DMS 273 (cell line): Measurements from ENCODE around the gene AHNAK2.
"Not testable (repeated sequence)": the region's sequence is repeated elsewhere in the genome, so short reads cannot be mapped to it uniquely, and the experiment has no call there.

Source experiments
- DNase-seq: peaks from one replicate; lab custom pipeline; 2025; ENCODE audit not compliant: unreplicated experiment; lab: John Stamatoyannopoulos, UW

The AHNAK2 gene

DNA sequence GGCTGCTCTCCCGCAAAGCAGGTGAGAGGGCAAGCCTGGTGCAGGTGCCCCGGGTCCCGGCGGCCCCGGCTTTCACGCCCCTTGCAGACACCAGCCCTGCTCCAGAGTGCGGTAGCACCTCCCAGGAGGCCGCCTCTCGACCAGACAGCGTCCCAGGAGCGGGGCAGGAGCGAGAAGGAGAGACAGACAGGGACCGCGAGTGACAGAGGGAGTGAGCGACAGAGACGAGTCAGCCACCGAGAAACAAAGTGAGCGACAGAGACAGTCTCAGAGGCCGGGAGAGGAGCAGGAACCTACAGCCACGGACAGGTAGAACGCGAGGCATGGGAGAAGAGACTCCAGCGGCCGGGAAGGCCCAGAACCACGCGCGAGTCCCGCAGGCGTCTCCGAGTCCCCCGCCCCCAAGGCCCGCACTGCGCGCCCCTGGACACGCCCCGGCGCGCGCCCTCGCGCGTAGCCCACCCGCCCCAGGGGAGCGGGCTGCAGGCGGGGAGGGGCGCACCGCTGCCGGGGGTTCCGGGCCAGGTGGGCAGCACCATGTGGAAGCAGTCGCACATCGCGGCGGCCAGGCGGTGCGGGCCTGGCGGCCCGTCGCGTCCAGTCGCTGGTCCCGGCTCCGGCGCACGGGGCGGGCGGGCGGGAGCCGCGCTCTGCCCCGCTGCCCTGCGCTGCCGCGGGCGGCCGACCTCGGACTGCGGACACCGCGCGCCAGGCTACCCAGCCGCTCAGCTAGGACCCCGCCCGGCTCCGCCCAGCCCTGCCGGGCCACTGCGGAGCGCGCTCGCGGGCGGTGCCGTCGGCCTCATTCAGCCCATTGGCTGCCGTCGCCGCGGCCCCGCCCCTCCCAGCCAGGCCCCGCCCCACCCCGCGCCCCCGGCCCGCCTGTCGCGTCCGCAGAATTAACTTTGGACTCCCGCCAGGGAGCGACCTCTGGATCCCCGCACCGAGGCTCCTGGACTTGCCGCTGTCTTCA is at the start of gene AHNAK2:
Gene AHNAK2, minus strand, starts transcription at position 694 of the 973 bp plus-strand sequence. Its CDS starts 137 bp downstream, at position 557.
- peak; percentile 87 for DNase-seq

DNA sequence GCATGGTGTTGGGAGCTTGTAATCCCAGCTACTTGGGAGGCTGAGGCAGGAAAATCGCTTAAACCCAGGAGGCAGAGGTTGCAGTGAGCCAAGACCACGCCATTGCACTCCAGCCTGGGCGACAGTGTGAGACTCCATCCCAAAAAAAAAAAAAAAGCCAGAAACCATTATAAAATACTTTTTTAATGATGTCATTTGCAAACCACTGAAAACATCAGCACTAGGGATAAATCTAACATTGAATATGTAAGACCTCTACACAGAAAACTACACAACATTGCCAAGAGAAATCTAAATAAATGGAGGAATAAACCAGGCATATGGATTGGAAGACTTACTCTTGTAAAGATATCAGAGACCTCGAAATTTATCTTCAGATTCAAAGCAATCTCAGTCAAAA is 49.5 kb upstream of the AHNAK2 start:
- not testable (repeated sequence) for DNase-seq

DNA sequence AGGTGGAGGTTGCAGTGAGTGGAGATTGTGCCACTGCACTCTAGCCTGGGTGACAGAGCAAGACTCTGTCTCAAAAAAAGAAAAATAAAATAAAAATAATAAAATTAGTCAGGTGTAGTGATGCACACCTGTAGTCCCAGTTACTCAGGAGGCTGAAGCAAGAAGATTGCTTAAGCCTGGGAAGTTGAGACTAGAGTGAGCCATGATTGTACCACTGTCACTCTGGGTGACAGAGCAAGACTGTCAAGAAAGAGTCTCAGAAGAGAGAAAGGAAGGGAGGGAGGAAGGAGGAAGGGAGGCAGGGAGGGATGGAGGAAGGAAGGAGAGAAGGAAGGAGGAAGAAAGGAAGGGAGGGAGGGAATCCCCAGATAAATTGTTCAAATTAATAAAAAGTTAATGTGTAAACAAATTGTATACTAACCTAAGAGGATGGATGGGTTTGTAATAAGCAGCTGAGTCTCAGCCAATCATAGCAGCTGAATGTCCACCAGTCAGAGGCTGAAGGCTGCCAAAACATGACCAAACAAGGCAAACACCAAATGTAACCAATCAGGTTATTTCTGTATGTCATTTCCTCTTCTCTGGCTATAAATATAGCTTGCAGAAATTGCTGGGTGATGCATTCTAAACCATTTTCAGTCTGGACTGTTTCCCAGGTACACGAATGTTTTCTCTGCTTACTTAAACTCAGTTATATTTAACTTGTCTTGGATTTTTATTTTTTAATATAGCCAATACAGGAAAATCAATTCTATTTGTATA is 48.8 kb upstream of the AHNAK2 start:
- DNase-seq = peak; percentile 65

DNA sequence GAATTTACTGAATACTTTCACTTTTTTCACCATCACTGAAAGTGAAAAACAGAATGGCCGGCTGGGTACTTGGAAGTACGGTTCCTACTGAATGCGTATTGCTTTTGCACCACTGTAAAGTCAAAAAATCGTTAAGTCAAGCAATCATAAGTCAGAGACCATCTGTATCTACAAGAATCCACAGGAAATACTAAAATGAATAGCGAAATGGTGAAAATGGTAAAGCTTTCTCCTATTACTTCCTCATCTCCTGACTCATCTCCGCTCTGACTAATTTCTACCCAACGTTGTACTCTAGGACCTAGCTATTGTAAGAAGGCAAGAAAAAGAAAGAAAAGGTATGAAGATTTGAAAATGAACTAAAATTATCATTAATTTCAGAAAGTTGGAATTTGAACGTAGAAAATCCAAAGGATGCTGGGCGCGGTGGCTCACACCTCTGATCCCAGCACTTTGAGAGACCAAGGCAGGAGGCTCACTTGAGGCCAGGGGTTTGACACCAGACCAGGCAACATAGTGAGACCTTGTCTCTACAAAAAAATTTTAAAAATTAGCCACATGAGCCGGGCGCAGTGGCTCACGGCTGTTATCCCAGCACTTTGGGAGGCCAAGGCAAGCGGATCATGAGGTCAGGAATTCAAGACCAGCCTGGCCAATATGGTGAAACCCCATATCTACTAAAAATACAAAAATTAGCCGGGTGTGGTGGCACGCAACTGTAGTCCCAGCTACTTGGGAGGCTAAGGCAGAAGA is 48.0 kb upstream of the AHNAK2 start:
- no peak for DNase-seq

DNA sequence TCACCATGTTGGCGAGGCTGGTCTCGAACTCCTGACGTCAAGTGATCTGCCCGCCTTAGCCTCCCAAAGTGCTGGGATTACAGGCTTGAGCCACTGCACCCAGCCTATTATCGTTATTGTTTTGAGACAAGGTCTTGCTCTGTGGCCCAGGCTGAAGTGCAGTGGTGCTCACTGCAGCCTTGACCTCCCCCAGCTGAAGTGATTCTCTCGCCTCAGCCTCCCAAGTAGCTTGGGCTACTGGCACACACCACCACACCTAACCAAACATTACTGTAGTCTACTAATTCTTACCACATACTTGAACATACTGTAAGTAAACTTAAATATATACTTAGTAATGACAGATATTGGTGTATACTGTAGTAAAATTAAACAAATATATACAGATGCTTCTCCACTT is 47.3 kb upstream of the AHNAK2 start:
- no peak for DNase-seq

DNA sequence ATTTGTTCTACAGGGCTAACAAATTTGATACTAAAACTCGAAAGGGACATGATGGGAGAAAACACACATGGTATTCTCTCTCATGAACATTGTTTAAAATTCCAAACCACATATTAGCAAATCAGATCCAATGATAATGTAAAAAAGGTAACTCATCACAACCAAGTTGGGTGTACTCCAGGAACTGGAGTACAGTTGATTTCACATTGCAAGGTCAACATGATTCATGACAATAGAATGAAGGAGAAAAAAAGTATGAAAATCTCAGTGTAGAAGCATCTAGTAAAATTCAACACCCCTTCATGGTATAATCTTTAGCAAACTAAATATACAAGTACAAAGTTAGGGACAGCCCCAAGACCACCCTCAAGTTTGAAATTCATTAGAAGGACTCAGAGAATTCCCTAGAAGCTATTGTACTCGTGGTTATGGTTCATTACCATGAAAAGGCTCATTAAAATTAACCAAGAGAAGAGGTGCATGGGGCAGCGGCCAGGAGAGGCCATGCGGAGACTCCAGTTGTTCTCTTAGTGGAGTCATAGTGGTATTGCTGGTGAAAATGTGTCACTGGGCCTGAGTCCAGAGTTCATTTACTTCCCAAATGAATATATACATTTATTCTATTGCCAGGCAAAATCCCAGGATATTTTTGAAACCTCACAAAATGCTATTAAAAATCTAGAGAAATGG is 45.8 kb upstream of the AHNAK2 start:
- DNase-seq = no peak

DNA sequence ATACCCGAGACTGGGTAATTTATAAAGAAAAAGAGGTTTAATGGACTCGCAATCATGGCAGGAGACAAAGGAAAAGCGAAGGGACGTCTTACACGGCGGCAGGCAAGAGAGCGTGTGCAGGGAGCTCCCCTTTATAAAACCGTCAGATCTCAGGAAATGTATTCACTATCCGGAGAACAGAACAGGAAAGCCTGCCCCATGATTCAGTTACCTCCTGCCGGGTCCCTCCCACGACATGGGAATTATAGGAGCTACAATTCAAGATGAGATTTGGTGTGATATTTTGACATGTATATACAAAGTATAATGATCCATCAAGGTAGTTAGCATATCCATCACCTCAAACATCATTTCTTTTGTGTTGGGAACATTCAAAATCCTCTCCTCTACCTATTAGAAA is 45.0 kb upstream of the AHNAK2 start:
- no peak for DNase-seq

DNA sequence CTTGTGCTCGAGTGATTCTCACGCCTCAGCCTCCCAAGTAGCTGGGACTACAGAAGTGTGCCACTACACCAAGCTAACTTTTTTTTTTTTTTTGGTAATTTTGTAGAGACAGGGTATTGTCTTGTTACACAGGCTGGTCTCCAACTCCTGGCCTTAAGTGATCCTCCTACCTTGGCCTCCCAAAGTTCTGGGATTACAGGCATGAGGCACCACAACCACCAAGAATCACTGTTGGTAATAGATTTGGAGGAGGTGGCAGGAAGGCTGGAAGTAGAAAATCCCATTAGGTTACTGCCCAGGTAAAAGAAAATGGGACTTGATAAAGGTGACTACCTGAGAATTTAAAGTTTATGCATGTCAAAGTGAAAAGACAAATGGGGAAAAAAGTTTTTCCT is 44.1 kb upstream of the AHNAK2 start:
- DNase-seq = no peak

DNA sequence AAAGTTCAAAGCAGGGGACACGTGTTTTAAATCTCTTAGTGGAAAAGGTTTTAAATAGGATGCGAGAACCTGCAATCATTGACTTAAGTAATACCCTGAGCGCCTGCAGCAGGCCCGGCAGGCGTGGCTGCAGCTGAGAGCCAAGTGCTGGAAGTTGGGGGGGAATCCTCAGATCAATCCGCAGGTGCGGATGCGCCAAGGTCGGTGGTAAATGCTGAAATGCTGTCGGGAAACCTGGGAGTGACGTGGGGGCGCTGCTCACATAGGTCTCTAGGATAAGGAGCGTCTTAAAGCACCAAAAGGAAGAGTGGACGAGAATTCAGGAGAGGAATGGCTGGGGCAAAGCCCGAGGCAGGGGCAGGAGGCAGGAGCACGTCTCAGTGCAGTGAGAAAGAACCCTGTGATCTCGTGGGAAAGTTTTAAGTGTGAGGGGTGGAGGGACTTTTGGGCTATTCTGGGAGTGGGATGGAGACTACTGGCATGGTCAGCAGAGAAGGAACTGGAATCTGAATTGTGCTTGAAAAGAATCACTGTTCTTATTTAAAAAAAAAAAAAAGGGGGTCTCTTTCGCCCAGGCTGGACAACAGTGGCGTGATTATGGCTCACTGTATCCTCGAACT is 43.6 kb upstream of the AHNAK2 start:
- peak; percentile 82 for DNase-seq

DNA sequence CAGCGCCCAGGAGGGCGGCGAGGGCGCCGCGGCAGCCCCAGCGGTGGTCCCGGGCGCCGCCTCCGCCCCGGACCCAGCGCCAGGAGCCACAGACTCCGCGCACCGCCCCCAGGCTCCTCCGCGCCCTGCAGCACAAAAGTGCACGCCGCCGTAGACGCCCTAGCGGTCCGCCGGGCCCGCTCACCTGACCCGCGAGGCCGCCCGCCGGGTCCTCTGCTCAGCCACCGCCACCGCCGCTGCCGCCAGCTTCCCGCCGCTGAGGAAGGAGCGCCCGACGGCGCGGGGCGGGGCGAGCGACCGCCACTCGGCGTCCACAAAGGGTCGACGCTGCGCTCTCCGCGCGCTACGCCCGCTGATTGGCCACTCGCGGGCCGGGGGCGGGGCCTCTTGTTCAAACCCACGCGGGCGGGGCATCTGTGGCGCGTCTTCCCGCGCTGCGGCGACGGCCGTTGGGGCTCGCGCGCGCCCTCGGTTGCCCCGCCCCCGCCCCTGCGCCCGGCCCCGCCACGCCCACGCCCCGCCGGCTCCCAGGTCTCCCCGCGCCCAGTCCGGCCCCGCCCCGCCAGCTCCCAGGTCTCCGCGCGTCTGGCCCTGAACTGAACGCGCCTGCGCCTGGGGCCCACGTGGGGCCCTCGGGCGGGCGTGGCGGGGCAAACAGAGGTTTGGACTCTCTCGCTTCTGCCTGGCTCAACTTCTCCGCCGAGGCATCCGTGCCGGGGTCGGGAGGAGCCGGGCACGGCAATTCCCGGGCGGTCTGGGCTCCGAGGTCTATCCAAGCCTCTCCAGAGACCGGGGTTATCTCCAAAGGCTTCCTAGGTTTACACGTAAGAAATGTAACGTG is 42.9 kb upstream of the AHNAK2 start, which contains the start of gene CDCA4:
Gene CDCA4, minus strand, starts transcription at position 269 of the 841 bp plus-strand sequence. CDS start 9,154 bp downstream, outside the sequence.
- peak; percentile 100 for DNase-seq

DNA sequence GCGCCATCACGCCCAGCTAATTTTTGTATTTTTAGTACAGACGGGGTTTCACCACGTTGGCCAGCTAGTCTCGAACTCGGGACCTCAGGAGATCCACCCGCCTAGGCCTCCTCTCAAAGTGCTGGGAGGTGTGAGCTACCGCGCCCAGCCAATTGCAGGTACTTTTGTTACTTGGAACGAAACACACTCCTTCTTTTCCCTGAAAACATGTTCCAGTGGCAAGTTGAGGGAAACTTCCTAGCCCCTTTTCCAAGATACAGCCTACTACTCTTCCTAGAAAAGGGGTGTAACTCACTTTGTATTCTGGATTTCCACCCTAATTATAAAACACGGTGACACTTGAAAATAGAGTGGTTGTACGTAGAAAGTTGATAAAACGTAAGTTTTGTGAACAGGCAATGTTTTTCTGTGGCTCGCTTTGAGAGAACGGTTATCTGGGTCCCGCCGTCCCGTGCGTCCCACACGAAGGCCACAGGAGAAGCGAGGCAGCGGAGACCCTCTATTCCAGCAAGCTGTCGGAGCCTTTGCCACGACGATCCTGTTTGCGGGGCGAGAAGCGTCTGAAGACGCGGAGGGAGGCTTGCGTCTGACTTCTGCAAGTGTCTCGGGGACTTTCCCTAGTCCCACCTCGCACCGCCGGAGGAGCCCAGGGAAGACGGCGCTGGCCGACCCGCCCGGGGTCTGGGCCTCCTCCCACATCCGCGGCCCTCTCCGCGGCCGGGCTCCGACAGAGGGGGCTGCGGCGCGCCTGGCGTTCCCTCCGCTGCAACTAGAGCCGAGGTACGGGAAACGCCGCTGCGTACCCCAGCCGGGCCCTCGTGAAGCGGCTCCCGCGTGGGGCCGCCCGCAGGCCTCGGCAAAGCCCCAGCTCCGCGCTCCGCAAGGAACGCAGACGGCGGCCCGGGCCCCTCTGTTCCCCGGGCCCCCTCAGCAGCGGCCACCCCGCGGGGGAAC is 42.0 kb upstream of the AHNAK2 start:
- peak; percentile 64 for DNase-seq

DNA sequence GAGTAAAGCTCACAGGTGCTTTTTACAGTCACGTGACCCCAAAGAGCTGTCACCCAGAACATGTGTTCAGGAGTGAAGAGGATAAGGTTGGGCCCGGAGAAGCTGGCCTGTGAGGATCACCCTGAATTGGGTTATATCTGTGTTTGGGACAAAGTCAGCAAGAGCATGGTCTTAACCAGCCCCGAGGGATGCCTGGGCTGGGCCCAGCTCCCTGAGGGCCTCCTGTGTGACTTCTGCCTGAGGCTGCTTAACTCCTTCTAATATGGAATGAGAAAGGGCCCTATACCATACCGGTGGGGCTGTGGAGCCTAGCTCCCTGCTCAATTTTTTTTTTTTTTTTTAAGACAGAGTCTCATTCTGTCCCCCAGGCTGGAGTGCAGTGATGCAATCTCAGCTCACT is 40.2 kb upstream of the AHNAK2 start:
- no peak for DNase-seq

DNA sequence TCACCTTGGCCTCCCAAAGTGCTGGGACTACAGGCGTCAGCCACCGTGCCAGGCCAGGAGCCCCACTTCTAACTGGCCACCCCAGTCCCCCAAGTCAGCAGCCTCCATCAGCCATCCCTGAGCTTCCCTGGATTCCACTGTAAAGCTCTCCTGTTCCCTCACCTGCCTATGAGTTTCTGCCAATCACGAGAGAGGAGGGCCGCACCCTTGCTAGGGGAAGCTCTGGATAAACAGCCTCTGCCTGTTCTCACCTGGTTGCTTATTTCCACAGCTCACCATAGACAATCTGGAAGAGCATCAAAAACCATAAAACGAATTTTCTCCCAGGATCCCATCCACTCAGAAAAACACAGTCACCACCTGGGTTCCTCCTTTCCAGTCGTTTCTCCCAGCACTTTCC is 37.7 kb upstream of the AHNAK2 start:
- DNase-seq = no peak

DNA sequence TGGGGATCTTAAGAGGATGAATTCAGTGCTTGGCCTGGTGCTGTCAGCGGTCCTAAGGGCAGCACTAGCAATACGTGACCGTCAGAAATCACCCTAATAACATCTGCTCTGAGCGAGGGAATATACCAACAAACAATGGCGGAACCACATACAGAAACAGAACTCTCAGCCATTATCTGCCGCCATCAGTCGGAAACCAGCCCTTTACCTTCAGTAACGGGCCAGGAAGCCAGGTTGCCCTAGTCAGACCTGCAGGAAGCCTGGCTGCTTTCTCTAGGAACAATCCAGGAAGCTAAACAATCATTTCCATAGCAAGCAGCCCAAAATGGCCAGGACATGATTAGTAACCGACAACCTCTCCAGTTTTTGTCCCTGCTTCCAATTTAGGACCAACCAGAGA is 37.1 kb upstream of the AHNAK2 start:
- DNase-seq = no peak

DNA sequence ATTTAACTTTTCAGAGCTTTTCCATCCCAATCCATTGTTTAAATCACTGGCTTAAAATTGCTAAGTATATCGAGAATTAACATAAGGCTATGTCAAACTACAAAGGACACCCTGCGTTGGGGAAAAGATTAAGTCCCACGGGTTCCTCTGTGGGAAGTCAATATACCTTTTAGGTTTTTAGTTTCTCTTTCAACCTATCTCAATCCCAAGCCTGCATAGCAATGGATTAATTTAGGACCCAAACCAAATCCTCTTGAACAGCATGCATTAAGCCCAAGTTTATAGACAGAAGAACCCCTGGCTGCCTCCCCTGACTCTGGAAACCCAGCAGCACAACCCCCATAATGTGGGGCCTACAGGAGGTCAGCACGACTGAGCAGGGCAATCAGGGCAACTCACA is 36.5 kb upstream of the AHNAK2 start:
- DNase-seq = no peak

DNA sequence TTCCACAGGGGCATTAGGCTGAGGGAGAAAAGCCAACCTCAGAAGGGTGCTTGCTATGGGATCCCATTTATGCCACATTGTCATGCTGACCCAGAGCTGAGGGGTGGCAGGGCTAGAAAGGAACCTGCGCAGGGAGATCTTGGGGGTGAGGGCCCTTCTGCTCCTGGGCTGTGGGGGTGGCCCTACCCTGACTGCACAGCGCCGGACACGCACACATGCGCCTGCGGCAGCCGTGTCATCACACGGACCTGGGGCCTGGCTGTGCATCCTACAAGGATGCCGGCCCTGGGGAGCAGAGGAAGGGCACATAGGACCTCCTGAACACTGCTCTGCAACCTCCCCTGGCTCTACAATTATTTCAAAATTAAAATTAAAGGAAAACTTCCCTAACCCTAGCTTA is 35.9 kb upstream of the AHNAK2 start:
- no peak for DNase-seq

DNA sequence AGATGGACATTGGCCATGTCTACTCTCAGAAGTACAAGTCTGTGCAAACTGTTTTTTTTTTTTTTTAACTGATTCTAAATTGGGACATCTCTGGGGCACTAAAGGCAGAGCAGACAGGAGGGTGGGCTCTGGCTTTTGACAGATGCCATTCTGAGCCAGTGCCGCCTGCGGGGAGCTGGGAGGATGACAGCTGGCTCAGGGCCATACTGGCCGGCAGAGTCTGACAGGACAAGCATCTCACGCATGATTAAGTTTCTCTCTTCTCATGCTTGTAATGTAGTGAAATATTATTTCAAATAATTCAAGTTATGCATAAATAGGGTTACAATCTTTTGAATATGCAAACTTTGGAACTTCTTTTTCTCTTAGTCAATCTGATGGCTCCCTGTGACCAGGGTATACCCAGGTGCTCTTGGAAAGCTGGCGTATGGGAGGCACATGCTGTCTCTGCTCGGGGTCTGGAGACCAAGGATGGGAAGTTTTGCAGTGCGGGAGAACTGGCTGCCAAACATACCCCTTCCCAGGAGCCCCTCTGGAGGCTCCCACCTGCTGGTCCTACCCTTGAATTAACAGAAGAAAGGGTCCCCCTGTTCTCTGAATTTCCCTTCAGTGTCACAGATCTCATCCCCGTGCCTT is 35.1 kb upstream of the AHNAK2 start:
- DNase-seq = peak; percentile 79
